ENCODE results near the gene MS4A15.

DNA sequence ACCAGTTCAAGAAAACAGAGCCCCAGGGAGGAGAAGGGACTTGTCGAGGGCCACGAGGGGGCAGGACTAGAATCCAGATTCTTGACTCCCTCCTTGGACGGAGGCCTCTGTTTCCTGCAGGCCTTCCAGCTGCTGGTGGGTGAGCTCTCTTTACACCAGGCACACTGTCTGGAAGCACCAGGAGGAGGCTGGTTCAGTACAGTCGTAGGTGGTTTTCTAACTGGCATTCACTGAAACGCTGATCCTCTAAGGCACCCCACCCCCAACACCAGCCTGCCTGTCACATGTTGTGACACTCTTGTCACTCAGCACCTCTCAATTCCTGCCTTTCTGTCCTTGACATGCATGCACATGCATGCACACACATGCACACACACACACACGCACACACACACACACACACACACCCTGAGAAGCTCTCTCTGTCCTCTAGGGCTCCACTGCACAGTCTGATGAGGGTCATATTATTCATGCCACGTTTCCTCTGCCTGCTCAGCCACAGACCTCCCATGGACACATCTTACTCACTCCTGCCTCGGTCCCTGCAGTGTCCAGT is 29.2 kb downstream of the MS4A15 start:
- TF ChIP-seq SUZ12 (IDR thresholded peaks at IDR 0.05; ENCODE audit: extremely low read depth, insufficient read depth, insufficient read length) (no peak), YY1 (IDR thresholded peaks at IDR 0.05; ENCODE audit: insufficient read depth, insufficient read length) (no peak), ZNF274 (IDR thresholded peaks at IDR 0.05; ENCODE audit: low read depth, low read length) (no peak)
